ENCODE measurements around the gene CELF4.

Gene CELF4

DNA sequence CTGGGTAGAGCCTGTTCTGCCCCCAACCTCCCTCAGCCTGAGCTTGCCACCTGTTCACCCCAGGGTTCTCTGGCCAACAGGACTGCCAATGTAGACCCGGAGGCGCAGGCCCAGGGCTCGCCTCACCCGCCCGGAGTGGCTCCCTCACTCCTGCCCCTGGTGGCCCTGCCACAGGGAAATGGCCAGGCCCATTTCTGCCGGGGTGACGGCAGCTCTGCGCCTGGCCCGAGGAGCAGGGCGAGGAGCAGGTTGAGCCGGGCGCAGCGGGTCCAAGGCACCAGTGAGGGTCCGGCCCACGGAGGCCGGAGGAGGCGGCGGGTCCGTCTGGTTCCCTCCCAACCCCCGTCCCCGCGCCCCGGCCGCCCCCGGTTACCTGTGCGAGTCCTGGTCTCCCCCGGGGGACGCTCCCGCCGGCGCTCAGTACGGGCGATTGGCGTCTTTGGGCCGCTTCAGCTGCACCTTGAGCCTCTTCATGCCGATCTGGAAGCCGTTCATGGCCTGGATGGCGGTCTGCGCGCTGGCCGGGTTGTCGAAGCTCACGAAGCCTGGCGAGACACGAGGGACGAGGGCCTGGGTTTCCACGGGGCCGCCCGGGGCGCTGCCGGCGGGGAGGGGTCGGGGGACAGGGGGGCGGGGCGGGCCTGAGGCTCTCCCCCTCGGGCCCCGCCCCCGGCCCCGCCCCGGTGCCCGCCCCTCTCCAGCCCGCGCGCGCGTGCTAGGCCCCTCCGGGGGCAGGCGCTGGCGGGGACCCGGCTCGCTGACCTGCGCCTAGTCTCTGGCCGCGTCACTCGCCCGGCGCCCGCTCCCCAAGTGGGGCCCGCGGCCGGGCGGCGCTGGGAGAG, 312.0 kb downstream of the CELF4 start:
- peak; percentile 8 for DNase-seq (ENCODE audit: low read depth)

DNA sequence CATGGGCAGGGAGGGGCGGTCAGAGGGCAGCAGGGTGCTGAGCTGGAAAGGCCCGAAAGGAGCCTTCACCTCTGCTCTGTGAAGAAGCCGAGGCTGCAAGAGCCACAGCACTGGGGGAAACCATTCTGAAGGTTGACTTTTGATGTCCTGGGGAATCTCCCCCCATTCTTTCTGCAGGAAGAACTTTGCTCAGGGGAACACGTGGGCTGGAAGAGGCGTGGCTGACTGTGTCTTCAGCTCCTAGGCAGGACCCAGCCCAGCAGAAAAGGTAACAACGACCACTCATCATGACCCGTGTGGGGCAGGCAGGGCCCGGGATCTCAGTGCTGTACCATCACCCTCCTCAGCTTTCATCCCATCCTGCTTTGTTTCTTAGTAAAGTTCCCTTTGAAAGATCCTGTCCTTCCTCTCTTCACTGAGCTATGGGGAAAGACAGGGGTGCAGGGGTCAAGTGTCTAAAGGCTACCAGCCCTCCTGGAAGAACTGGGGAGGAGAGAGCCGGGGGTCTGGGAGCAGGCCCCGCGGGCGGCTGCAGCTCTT, 312.7 kb downstream of the CELF4 start:
- no peak for DNase-seq (ENCODE audit: low read depth)

DNA sequence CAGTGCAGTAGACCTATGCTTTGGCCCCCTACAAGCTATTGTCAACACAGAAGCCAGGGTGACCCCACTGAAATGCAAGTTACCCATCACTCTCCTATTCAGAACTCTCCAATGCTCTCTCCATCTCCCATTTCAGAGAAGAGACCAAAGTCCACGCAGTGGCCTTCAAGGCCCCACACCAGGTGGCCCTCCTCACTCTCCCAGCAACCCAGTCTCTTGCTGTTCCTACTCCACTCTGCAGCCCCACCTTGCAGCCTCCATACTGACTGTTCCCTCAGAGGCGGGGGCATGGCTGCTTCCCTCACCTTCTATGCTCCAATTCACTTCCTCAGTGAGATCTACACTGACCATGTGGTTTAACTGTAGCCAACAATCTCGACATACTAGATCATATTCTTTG, 313.3 kb downstream of the CELF4 start:
- DNase-seq (ENCODE audit: low read depth) = no peak

GRCh38 chr18:37251679-37252078, 313.9 kb downstream of the CELF4 start:
- no peak for DNase-seq (ENCODE audit: low read depth)

- DNase-seq (ENCODE audit: low read depth) = no peak
Measured at GRCh38 chr18:37249895-37250618, 315.5 kb downstream of the CELF4 start.

DNA sequence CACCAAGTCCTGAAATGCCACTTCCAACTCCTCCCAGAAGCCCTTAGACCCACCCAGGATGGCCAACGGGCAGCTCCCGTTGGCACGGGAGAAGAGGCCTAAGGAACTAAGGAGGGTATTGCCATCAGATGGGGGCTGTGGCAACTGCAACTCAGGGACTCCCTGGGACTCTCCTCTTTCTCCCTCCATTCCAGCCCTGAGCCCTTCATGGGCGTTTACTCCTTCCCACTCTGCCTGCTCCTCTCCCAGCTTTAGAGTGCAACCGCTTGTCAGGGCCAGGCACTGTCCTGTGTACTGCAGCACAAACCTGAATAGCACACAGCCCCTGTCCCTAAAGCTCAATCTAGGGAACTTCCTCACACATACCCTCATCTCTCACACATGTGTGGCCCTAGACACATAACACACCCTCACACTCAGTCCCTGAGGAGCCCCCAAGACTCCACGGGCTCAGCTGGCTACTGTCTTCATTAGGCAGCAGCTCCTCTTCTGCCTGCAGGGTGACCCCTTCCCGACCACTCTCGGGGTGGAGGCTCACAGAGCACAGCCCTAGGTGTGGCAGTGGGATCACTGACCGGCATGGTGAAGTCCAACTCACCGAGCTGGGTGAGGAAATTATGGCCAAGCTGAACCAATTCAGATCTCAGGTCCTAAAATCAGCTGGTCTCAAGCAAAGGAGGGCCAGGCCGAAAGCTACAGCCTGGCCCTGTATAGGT, 316.3 kb downstream of the CELF4 start:
- no peak for DNase-seq (ENCODE audit: low read depth)

- DNase-seq (ENCODE audit: low read depth) = no peak
Measured at GRCh38 chr18:37248281-37248680, 317.3 kb downstream of the CELF4 start.

DNA sequence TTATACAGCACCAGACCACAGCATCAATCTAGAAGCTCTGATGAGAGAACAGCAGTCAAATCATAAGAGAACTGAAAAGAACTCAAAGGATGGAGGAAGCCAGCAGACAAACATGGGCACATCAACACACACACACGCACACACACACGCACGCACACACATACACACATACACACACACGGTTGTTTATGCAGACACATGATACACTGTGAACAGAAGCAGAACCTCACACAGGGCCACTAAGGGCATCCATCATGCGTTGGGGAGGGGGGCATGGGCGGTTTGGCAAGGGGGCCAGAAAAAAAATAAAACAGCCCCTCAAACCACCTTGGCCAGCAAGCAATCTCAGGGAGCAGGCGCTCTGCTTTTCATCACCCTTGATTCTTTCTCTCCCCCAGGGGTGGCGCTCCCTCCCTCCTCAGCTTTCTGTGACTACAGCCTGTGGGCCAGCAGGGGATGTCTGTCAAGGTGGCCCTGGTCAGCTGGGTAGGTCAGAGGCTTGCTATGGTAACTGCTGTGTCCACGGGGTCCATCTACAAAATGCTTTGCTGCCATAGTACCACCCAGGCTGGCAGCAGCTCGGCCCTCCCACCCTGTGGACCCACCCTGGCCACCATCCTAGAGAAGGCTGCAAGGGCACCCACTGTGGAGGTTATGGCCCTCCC, 318.0 kb downstream of the CELF4 start:
- no peak for DNase-seq (ENCODE audit: low read depth)

GRCh38 chr18:37246779-37247340, 318.7 kb downstream of the CELF4 start:
- DNase-seq (ENCODE audit: low read depth) = no peak

DNA sequence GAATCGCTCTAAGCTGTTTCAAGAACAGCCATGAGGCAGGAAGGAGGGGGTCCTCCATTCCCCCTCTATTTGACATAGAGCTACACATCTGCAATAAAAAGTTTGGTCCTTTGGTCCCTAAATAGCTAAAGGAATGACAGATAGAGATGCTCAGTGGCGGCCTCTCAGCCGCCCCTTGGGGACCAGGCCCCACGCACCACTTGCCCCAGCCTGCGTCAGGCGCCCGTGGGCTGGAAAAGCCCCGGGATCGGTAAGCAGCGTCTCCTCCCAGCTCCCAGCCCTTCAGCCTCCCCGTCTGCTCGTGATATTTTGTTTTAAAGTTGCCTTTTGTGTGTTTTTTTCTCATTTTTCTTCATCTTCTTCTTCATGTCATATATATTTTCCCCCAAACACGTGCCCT, 321.0 kb downstream of the CELF4 start:
- no peak for DNase-seq (ENCODE audit: low read depth)

GRCh38 chr18:37243741-37244140, 321.9 kb downstream of the CELF4 start:
- DNase-seq (ENCODE audit: low read depth) = no peak

DNA sequence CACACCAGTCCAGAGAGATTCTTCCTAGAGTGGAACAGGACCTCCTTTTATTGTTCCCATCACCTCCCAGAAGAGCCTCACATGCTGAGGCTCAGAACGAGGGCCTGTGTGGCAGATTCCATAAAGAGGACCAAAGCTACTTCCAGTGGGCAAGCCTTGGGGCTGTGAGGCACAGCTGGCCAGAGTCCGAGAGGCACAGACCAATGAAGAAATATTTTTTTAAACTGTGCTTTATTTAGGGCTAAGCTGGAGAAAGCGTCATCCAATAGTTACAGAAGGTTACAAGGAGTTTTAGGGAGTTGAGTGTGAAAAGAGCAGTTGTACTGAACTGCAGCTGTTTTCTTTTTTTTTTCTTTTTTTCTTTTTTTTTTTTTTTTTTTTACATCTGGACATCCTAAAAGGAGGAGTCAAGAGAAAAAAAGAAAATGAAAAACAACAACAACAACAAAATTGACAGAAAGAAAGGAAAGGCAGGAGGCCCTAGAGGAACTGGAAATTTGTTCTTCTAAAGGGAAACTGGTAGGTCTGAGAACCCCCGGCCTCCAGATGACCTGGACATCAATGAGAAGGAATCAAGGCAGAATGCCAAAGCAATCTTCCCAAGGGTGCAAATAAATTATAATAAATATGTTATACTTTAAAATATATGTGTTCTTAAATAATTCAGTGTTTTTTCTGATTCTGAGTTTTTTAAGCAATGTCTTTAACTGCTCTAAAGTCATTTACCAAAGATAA, 322.6 kb downstream of the CELF4 start:
- DNase-seq (ENCODE audit: low read depth) = no peak

- no peak for DNase-seq (ENCODE audit: low read depth)
Measured at GRCh38 chr18:37242091-37242490, 323.5 kb downstream of the CELF4 start.

GRCh38 chr18:37238282-37239108, 327.1 kb downstream of the CELF4 start:
- DNase-seq (ENCODE audit: low read depth) = no peak

DNA sequence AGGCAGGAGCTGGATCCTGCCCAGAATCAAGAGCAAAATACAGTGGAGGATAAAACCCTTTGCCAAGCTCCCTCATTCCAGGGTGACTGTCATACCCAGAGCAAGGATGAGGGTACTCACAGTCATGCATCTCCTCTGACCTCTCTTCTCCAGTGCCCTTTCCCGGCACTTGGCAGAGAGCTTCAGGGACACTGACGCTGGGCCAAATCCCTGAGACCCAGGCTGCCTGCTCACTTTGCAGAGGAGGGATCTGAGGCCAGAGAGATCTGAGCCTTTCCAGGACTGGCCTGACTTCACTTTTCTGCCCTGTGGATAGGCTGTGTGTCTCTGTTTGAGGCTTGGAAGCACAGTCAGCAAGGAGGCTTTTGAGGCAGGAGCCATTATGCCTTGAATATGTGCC, 330.0 kb downstream of the CELF4 start:
- no peak for DNase-seq (ENCODE audit: low read depth)

DNA sequence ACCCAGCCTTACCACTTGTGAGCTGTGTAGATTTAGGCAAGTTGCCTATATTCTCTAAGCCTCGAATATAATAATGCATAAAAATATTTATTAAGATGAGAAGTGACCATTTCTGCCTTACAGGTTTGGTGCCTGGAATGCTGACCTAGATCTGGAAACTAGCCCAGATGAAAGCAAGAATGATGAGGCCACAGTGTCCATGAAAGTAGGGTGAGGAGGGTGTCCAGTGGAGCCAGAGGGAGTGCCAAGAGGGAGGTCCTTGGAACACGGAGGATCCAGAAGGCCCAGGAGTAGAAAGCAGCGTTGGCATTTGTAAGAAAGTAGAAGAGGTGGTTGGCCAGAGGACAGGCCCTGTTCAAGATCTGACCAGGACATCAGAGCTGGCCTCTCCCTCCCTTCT, 334.3 kb downstream of the CELF4 start:
- DNase-seq (ENCODE audit: low read depth) = no peak

DNA sequence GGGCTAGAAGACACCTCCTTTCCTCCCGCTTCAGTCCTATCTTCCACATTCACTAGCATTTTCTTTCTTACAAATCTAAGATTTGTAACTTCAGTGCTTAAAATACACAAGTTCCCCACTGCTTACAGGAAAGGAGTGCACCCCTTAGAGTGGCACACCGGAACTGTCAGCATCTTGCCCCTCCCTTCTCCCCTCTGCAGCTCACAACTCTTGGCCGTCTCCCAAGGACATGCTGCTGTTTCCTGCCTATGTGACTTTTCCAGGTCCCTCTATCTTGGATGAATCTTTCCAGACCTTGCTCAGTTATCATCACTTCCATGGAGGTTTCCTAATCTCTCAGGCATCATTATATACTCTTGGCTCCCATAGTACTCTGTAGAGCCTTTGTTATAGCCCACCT, 334.8 kb downstream of the CELF4 start:
- no peak for DNase-seq (ENCODE audit: low read depth)

GRCh38 chr18:37225279-37225678, 340.3 kb downstream of the CELF4 start:
- DNase-seq (ENCODE audit: low read depth) = no peak

- no peak for DNase-seq (ENCODE audit: low read depth)
Measured at GRCh38 chr18:37222999-37223378, 342.6 kb downstream of the CELF4 start.

GRCh38 chr18:37222354-37222998, 343.1 kb downstream of the CELF4 start:
- no peak for DNase-seq (ENCODE audit: low read depth)
